Activated CD4-positive, alpha-beta memory T cell treated with anti-CD3 and anti-CD28 coated beads for 36 hours (primary cell): ENCODE measurements around the gene FADS1. TPM values are rescaled to one million over a fixed set of nuclear protein-coding genes. Genes with fewer than 3 reads are reported as not detected.

Experiments used
- CTCF ChIA-PET: fragments of 350-600 bp; sonication (Branson Sonifier 250); formaldehyde crosslinking; loops from one replicate; lab custom pipeline; 2021; ENCODE audit warnings: antibody characterized with exemption, inconsistent platforms; lab: Charles Lee
- POLR2A ChIA-PET: fragments of 350-600 bp; sonication (Branson Sonifier 250); formaldehyde crosslinking; loops from one replicate; lab custom pipeline; 2021; ENCODE audit warnings: antibody characterized with exemption; lab: Charles Lee
- DNase-seq: peaks from one replicate; pipeline ENCODE4 v3.0.0-alpha.2; 2020
- H3K27ac Mint-ChIP-seq: one replicate; pipeline ENCODE4 v1.8.0; 2021; ENCODE audit warnings: mixed read lengths
- H3K27me3 Mint-ChIP-seq: one replicate; pipeline ENCODE4 v1.8.0; 2021; ENCODE audit warnings: mixed read lengths
- H3K36me3 Mint-ChIP-seq: one replicate; pipeline ENCODE4 v1.8.0; 2021; ENCODE audit warnings: mixed read lengths
- H3K4me1 Mint-ChIP-seq: one replicate; pipeline ENCODE4 v1.8.0; 2021; ENCODE audit warnings: low read depth, mixed read lengths
- H3K4me3 Mint-ChIP-seq: one replicate; pipeline ENCODE4 v1.8.0; 2021; ENCODE audit warnings: mild to moderate bottlenecking, mixed read lengths
- H3K9me3 Mint-ChIP-seq: one replicate; pipeline ENCODE4 v1.8.0; 2021; ENCODE audit warnings: mixed read lengths
- intact Hi-C: fragments of 100-400 bp; cut with micrococcal nuclease; formaldehyde crosslinking; loops from one replicate; pipeline ENCODE4 v1.15.1; 2023
- total RNA-seq, 2 experiments: library from RNA; stranded (reverse); gene quantifications; one replicate each; pipeline ENCODE4 v1.2.3, GENCODE V29; 2021

The FADS1 gene
- total RNA-seq, 2 experiments from 2014 or later = 24.9 to 26.5 TPM

DNA sequence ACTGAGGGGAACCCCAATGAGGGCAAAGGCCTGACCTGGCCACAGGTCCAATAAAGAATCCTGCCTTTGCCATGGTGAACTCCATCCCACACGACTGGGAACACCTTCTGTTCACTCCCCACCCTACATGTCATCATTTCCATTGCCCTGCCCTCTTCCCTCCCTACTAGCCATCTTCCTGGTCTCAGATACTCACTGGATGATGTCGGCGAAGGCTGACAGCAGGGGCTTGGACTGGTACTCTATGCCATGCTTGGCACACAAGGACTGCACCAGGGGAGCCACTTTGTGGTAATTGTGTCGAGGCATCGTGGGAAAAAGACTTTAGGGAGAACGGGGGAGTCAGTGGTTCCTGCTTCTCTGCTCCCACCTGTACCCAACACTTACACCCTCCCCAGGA is 14.2 kb downstream of the FADS1 start:
- peaks cover 2% of the 10 kb centered on the region for H3K4me1 Mint-ChIP-seq
- ChIA-PET POLR2A (interaction anchor here (2.9 kb wide), 1 partner anchor 10 kb away, joined by 9 read pairs; the partner anchor contains the start of genes FEN1 and TMEM258), CTCF (interaction anchor here (1.1 kb wide), 1 partner anchor 27 kb away, joined by 3 read pairs; no protein-coding TSS in a partner anchor)
- no peaks in the 10 kb centered on the region for H3K9me3 Mint-ChIP-seq
- intact Hi-C loops = no loop called here
- H3K36me3 Mint-ChIP-seq = peaks cover 34% of the 10 kb centered on the region
- no peaks in the 10 kb centered on the region for H3K27me3 Mint-ChIP-seq
- DNase-seq = no peak
- no peak overlapping the region for H3K27ac Mint-ChIP-seq
- no peak overlapping the region for H3K4me3 Mint-ChIP-seq

DNA sequence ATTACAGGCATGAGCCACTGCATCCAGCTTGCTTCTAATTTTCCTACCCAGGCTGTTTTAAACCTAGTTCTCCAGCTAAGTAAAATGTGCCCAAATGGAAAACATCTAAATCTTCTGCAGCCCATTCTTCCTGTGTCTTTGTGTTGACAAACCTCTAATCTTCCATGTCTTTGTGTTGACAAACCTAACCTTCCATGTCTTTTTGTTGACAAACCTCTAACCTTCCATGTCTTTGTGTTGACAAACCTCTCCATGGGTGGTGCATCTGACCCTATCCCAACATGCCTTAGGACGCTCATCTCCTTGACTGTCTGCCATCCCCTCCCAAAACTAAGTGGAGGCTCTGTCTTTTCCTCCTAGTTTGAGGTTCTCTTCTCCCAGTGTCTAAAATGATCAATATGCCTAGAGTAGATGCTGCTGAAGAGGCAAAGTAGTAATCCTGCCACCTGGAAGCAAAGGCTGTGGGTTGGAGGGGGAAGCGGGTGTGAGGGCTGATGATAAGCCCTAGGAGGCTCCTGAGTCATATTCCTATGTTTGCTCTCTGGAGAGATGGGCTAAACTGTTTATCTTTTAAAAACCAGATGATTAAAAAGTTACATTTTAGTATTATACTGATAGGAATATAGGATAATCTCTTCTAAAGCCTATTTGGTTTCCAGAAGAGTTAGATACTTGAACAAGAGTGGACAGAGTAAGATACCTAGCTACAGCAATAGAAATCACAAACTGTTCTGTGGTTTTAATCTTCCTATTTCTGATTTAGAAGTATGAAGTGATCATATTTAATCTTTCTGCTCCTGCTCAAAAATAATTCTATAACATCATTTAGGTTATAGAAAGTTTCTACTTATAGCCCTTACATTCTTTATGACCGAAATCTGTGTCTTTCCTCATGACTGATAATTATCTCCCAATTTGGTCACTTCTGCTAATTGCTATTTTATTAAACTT is 16.2 kb downstream of the FADS1 start:
- peaks cover 13% of the 10 kb centered on the region for H3K4me1 Mint-ChIP-seq
- H3K27me3 Mint-ChIP-seq = no peaks in the 10 kb centered on the region
- CTCF ChIA-PET = interaction anchor here (1.2 to 5.5 kb wide), 5 partner anchors 13 to 307 kb away, joined by 3 to 82 read pairs (median 50); partner anchors contain the start of gene FADS1
- intact Hi-C loops = no loop called here
- H3K36me3 Mint-ChIP-seq = peaks cover 48% of the 10 kb centered on the region
- H3K4me3 Mint-ChIP-seq = no peak overlapping the region
- POLR2A ChIA-PET = interaction anchor here (1.1 to 2.9 kb wide), 2 partner anchors 8 to 14 kb away, joined by 3 to 9 read pairs; partner anchors contain the start of genes FEN1 and TMEM258
- no peaks in the 10 kb centered on the region for H3K9me3 Mint-ChIP-seq
- no peak overlapping the region for H3K27ac Mint-ChIP-seq
- no peak for DNase-seq

DNA sequence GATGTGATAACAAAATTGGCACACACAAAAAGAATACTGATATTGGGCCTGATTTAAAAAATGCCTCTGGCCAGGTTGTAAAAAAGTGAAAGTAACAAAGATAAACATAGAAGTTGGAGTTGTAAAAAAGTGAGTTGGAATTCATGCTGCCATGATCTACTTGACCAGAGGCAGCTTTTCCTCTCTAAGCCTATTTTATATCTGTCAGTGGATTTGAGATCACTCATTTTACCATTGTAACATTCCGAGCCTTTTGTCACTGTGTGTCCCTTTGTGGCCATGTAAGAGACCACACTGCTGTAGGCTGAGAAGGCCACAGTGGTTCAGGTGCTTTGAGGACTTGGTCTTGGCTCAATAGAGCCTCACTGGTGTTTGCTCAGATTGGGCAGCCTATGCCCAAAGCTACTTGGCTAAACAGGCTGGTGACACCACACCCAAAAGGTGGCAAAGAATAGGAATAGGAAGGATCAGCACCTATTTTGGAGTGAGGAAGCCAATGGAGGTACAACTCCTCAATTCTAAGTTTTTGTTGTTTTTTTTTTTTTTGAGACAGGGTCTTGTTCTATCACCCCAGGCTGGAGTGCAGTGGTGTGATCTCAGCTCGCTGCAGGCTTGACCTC is 17.0 kb downstream of the FADS1 start:
- DNase-seq = no peak
- ChIA-PET CTCF (interaction anchor here (1.2 to 5.5 kb wide), 5 partner anchors 14 to 308 kb away, joined by 3 to 82 read pairs (median 50); partner anchors contain the start of gene FADS1), POLR2A (interaction anchor here (1.1 kb wide), 1 partner anchor 15 kb away, joined by 3 read pairs; no protein-coding TSS in a partner anchor)
- intact Hi-C loops = no loop called here
- Mint-ChIP-seq H3K4me1 (peaks cover 19% of the 10 kb centered on the region), H3K27me3 (no peaks in the 10 kb centered on the region), H3K27ac (no peak overlapping the region), H3K9me3 (no peaks in the 10 kb centered on the region), H3K4me3 (no peak overlapping the region), H3K36me3 (peaks cover 56% of the 10 kb centered on the region)

GRCh38 chr11:61797263-61797944 is 19.4 kb downstream of the FADS1 start:
- peak; percentile 77 for DNase-seq
- peaks cover 29% of the 10 kb centered on the region for H3K4me1 Mint-ChIP-seq
- intact Hi-C loops = loop anchor here (1.0 to 2.0 kb wide), 3 partner anchors 101 to 311 kb away; no protein-coding TSS in a partner anchor
- H3K27ac Mint-ChIP-seq = no peak overlapping the region
- H3K9me3 Mint-ChIP-seq = no peaks in the 10 kb centered on the region
- ChIA-PET CTCF (interaction anchor here (0.6 to 5.5 kb wide), 38 partner anchors 9 to 542 kb away, joined by 3 to 82 read pairs (median 4); partner anchors contain the start of genes FADS1, FADS2 and FADS3), POLR2A (interaction anchor here (0.8 to 1.7 kb wide), 5 partner anchors 8 to 32 kb away, joined by 3 to 5 read pairs (median 3); partner anchors contain the start of gene FADS1)
- peaks cover 55% of the 10 kb centered on the region for H3K36me3 Mint-ChIP-seq
- H3K27me3 Mint-ChIP-seq = no peaks in the 10 kb centered on the region
- H3K4me3 Mint-ChIP-seq = no peak overlapping the region

GRCh38 chr11:61795876-61796526 is 20.8 kb downstream of the FADS1 start:
- no peak for DNase-seq
- Mint-ChIP-seq H3K27me3 (no peaks in the 10 kb centered on the region), H3K4me1 (peaks cover 35% of the 10 kb centered on the region), H3K9me3 (no peaks in the 10 kb centered on the region), H3K36me3 (peaks cover 53% of the 10 kb centered on the region), H3K4me3 (no peak overlapping the region), H3K27ac (no peak overlapping the region)
- intact Hi-C loops = loop anchor here (2.0 kb wide), 2 partner anchors 103 to 313 kb away; no protein-coding TSS in a partner anchor
- CTCF ChIA-PET = interaction anchor here (0.9 to 5.5 kb wide), 8 partner anchors 8 to 325 kb away, joined by 3 to 82 read pairs (median 34); partner anchors contain the start of gene FADS1
- POLR2A ChIA-PET = interaction anchor here (0.8 kb wide), 1 partner anchor 22 kb away, joined by 3 read pairs; no protein-coding TSS in a partner anchor

DNA sequence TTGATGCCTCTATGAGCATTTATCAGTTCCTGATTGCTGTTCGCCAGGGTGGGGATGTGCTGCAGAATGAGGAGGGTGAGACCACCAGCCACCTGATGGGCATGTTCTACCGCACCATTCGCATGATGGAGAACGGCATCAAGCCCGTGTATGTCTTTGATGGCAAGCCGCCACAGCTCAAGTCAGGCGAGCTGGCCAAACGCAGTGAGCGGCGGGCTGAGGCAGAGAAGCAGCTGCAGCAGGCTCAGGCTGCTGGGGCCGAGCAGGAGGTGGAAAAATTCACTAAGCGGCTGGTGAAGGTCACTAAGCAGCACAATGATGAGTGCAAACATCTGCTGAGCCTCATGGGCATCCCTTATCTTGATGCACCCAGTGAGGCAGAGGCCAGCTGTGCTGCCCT is 21.3 kb downstream of the FADS1 start:
- DNase-seq = no peak
- no peak overlapping the region for H3K27ac Mint-ChIP-seq
- no peak overlapping the region for H3K4me3 Mint-ChIP-seq
- peaks cover 52% of the 10 kb centered on the region for H3K36me3 Mint-ChIP-seq
- no peaks in the 10 kb centered on the region for H3K9me3 Mint-ChIP-seq
- H3K27me3 Mint-ChIP-seq = no peaks in the 10 kb centered on the region
- H3K4me1 Mint-ChIP-seq = peaks cover 38% of the 10 kb centered on the region
- POLR2A ChIA-PET = no interaction called here
- CTCF ChIA-PET = interaction anchor here (3.9 to 5.5 kb wide), 5 partner anchors 11 to 312 kb away, joined by 20 to 82 read pairs (median 50); partner anchors contain the start of gene FADS1
- intact Hi-C loops = no loop called here

DNA sequence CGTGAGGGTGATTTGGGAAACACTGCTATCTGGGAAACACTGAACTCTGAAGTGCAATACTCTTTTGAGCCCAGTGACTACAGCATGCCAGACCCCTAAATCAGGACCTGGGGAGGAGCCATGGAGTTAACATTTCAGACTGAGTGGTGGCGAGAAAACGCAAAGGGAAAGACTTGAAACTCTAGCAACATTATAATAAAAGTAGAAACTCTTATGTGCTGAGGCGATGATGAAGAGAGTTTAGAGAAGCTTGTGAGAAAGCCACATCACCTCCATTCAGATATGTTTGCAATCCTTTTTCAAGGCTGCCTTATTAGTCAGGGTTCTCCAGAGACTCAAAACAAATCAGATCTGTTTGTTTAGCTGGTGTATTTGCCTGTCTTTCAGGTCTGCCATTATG is 22.2 kb downstream of the FADS1 start:
- POLR2A ChIA-PET = no interaction called here
- H3K27me3 Mint-ChIP-seq = no peaks in the 10 kb centered on the region
- no peak for DNase-seq
- peaks cover 44% of the 10 kb centered on the region for H3K4me1 Mint-ChIP-seq
- peaks cover 55% of the 10 kb centered on the region for H3K36me3 Mint-ChIP-seq
- H3K27ac Mint-ChIP-seq = no peak overlapping the region
- H3K4me3 Mint-ChIP-seq = no peak overlapping the region
- CTCF ChIA-PET = interaction anchor here (3.0 to 5.5 kb wide), 2 partner anchors 287 kb away, joined by 14 to 50 read pairs; no protein-coding TSS in a partner anchor
- no peaks in the 10 kb centered on the region for H3K9me3 Mint-ChIP-seq
- intact Hi-C loops = loop anchor here (5.0 kb wide), 1 partner anchor 33 kb away; the partner anchor contains the start of gene FADS2

DNA sequence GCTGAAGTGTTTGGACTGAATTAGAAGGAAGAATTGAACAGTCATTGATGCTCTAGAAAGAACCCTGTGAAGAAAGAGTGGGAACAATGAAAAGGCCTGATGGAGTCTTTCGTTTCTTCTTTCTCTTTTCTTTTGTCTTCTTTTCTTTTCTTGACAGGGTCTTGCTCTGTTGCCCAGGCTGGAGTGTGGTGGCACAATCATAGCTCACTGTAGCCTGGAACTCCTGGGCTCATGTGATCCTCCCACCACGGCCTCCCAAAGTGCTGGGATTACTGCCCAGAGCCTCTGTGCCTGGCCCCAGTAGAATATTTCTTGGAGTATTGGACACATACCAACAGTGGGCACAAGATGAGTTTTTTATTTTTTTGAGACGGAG is 23.0 kb downstream of the FADS1 start:
- Mint-ChIP-seq H3K9me3 (no peaks in the 10 kb centered on the region), H3K4me3 (peak overlapping the region; percentile 88), H3K36me3 (peaks cover 55% of the 10 kb centered on the region), H3K27me3 (no peaks in the 10 kb centered on the region), H3K4me1 (peaks cover 48% of the 10 kb centered on the region), H3K27ac (peak overlapping the region; percentile 54)
- intact Hi-C loops = loop anchor here (2.0 to 5.0 kb wide), 2 partner anchors 21 to 33 kb away; partner anchors contain the start of gene FADS2
- CTCF ChIA-PET = interaction anchor here (0.7 to 3.0 kb wide), 5 partner anchors 154 to 544 kb away, joined by 3 to 14 read pairs (median 6); no protein-coding TSS in a partner anchor
- POLR2A ChIA-PET = interaction anchor here (0.8 to 4.3 kb wide), 2 partner anchors 20 to 35 kb away, joined by 3 to 26 read pairs; no protein-coding TSS in a partner anchor
- no peak for DNase-seq

DNA sequence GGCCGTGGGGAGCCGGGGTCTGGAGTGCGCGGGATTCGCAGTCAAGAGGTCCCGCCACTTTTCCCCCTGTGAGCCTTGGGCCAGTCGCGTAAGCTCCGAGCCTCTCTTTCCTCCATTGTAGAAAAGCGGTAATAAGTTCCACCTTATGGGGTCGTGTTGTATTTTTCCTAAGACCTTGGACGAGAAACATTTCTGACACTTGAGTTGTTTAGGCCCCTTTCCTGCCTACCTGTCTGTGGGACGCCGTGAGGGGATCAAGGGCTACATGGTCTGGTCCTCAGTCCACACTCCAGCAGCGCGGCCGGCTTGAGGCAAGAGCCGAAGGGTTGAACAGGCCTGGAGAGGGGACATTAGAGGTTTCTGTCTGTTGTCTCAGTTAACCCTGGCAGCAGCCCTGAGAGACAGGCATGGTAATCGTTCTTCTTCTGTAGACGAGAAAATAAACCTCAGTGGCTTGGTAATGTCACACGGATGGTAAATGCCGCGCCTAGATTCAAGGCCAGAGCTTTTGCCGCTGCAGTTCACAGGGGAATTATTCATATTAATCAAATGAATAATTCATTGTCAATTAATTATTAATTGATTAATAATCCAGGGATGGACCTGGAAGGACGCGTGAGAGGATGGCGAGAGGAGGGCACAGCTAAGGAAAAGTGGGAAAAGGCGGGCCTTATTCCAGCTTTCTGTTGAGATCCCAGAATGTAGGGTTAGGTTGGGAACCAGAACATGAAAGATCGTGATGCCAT is 23.5 kb downstream of the FADS1 start:
- Mint-ChIP-seq H3K36me3 (peaks cover 56% of the 10 kb centered on the region), H3K27me3 (no peaks in the 10 kb centered on the region), H3K9me3 (no peaks in the 10 kb centered on the region), H3K4me1 (peaks cover 47% of the 10 kb centered on the region), H3K4me3 (peak overlapping the region; percentile 88), H3K27ac (peak overlapping the region; percentile 99)
- ChIA-PET POLR2A (interaction anchor here (0.8 to 4.3 kb wide), 7 partner anchors 9 to 175 kb away, joined by 3 to 26 read pairs (median 8); partner anchors contain the start of genes FADS2 and FTH1), CTCF (interaction anchor here (0.6 to 3.0 kb wide), 11 partner anchors 13 to 545 kb away, joined by 3 to 14 read pairs (median 3); partner anchors contain the start of gene FADS1)
- DNase-seq = peak; percentile 20
- intact Hi-C loops = loop anchor here (2.0 to 5.0 kb wide), 2 partner anchors 22 to 34 kb away; partner anchors contain the start of gene FADS2
